ENCODE results near the gene SRCAP.

The SRCAP gene

GRCh38 chr16:30700491-30700890 is 1.5 kb downstream of the SRCAP start:
- POLR2A ChIA-PET: interaction anchor here (0.6 to 0.7 kb wide), 2 partner anchors 48 to 224 kb away, joined by 3 read pairs; partner anchors contain the start of gene PHKG2
- no peak for TF ChIP-seq ZNF354C (tag by site-specific recombination; IDR thresholded peaks at IDR 0.05; ENCODE audit: borderline replicate concordance, low read depth)
- no peak for TF ChIP-seq ZNF366 (tag by site-specific recombination; conservative IDR thresholded peaks at IDR 0.05)
- no peak for TF ChIP-seq ZNF629 (tag by site-specific recombination; IDR thresholded peaks at IDR 0.05)
- TF ChIP-seq ZFP69B (tag by site-specific recombination; IDR thresholded peaks at IDR 0.05): peak; percentile 93
- TF ChIP-seq ZBTB20 (tag by site-specific recombination; IDR thresholded peaks at IDR 0.05): peak; percentile 55; the same call in 1 of the 2 replicates
- TF ChIP-seq ZBTB17 (tag by site-specific recombination; IDR thresholded peaks at IDR 0.05): 0 out of 2 replicates have a peak, but pooled peaks have one; percentile 1
- TF ChIP-seq ZNF585B (tag by site-specific recombination; IDR thresholded peaks at IDR 0.05): no peak
- TF ChIP-seq, protein P1, sequence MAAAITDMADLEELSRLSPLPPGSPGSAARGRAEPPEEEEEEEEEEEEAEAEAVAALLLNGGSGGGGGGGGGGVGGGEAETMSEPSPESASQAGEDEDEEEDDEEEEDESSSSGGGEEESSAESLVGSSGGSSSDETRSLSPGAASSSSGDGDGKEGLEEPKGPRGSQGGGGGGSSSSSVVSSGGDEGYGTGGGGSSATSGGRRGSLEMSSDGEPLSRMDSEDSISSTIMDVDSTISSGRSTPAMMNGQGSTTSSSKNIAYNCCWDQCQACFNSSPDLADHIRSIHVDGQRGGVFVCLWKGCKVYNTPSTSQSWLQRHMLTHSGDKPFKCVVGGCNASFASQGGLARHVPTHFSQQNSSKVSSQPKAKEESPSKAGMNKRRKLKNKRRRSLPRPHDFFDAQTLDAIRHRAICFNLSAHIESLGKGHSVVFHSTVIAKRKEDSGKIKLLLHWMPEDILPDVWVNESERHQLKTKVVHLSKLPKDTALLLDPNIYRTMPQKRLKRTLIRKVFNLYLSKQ (tag by site-specific recombination; IDR thresholded peaks at IDR 0.05; ENCODE audit: borderline replicate concordance): no peak
- TF ChIP-seq ZFP37 (tag by site-specific recombination; IDR thresholded peaks at IDR 0.05): no peak
- no peak for TF ChIP-seq OSR2 (tag by site-specific recombination; IDR thresholded peaks at IDR 0.05)
- TF ChIP-seq ZNF112 (tag by site-specific recombination; IDR thresholded peaks at IDR 0.05): no peak
- 0 out of 2 replicates have a peak, but pooled peaks have one; percentile 47 for TF ChIP-seq ZNF76 (tag by site-specific recombination; IDR thresholded peaks at IDR 0.05; ENCODE audit: borderline replicate concordance, low read depth)
- no peak for TF ChIP-seq HOXD13 (CRISPR knock-in tag; IDR thresholded peaks at IDR 0.05; ENCODE audit: borderline replicate concordance)
- no peak for TF ChIP-seq ZIC2 (tag by site-specific recombination; IDR thresholded peaks at IDR 0.05)
- peak; percentile 81; the same call in 1 of the 2 replicates for TF ChIP-seq ZNF692 (tag by site-specific recombination; IDR thresholded peaks at IDR 0.05)
- TF ChIP-seq PRDM2 (tag by site-specific recombination; IDR thresholded peaks at IDR 0.05; ENCODE audit: borderline replicate concordance): no peak
- no peak for TF ChIP-seq ZNF292 (tag by site-specific recombination; IDR thresholded peaks at IDR 0.05; ENCODE audit: borderline replicate concordance, low read depth)
- no peak for TF ChIP-seq ZSCAN16 (tag by site-specific recombination; IDR thresholded peaks at IDR 0.05)
- TF ChIP-seq, protein P2, sequence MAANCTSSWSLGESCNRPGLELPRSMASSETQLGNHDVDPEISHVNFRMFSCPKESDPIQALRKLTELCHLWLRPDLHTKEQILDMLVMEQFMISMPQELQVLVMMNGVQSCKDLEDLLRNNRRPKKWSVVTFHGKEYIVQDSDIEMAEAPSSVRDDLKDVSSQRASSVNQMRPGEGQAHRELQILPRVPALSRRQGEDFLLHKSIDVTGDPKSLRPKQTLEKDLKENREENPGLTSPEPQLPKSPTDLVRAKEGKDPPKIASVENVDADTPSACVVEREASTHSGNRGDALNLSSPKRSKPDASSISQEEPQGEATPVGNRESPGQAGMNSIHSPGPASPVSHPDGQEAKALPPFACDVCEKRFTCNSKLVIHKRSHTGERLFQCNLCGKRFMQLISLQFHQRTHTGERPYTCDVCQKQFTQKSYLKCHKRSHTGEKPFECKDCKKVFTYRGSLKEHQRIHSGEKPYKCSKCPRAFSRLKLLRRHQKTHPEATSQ (tag by site-specific recombination; IDR thresholded peaks at IDR 0.05): no peak
- TF ChIP-seq ZNF670 (tag by site-specific recombination; IDR thresholded peaks at IDR 0.05; ENCODE audit: low read depth): no peak
- TF ChIP-seq ZNF266 (tag by site-specific recombination; IDR thresholded peaks at IDR 0.05; ENCODE audit: low read depth): no peak
- TF ChIP-seq KLF7 (tag by site-specific recombination; IDR thresholded peaks at IDR 0.05; ENCODE audit: borderline replicate concordance): no peak
- TF ChIP-seq TCF7L2 (IDR thresholded peaks at IDR 0.05; ENCODE audit: borderline replicate concordance, low read depth, low read length): no peak
- TF ChIP-seq, protein P3, sequence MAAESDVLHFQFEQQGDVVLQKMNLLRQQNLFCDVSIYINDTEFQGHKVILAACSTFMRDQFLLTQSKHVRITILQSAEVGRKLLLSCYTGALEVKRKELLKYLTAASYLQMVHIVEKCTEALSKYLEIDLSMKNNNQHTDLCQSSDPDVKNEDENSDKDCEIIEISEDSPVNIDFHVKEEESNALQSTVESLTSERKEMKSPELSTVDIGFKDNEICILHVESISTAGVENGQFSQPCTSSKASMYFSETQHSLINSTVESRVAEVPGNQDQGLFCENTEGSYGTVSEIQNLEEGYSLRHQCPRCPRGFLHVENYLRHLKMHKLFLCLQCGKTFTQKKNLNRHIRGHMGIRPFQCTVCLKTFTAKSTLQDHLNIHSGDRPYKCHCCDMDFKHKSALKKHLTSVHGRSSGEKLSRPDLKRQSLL (tag by site-specific recombination; IDR thresholded peaks at IDR 0.05): no peak

More at GRCh38 chr16:30700491-30700890, 1.5 kb downstream of the SRCAP start:
- Histone ChIP-seq H3K36me3 (ENCODE audit: control insufficient read depth in 2 of 2, insufficient read depth in 1 of 2, low read length in 2 of 2) (peaks cover 40 to 55% of the 10 kb centered on the region in 2 experiments; a peak in 2 of 3 replicates), H3K4me1 (ENCODE audit: control insufficient read depth, insufficient read depth, low read length) (no peaks in the 10 kb centered on the region; the same call in 1 of the 2 replicates), H3K4me3 (ENCODE audit: low read depth, low read length) (no peak overlapping the region), H3K27ac (ENCODE audit: extremely low read depth, low read depth, low read length) (no peak overlapping the region), H3K9me3 (ENCODE audit: control insufficient read depth, insufficient read depth, low read depth, low read length) (no peaks in the 10 kb centered on the region)
- CTCF ChIA-PET: interaction anchor here (0.9 kb wide), 1 partner anchor 42 kb away, joined by 4 read pairs; no protein-coding TSS in a partner anchor

All from HEK293 (cell line).